Neural progenitor cell (in vitro differentiated cells): ENCODE measurements around the gene OFD1. TPM values are rescaled to one million over a fixed set of nuclear protein-coding genes. Genes with fewer than 3 reads are reported as not detected.

Experiments
- DNase-seq: peaks from one replicate; pipeline ENCODE4 v3.0.0-alpha.2; 2016; ENCODE audit warnings: low spot score
- H2AFZ ChIP-seq: fragments of 200-600 bp; sonication (generic); replicated peaks from 2 replicates; pipeline ENCODE4 v1.6.1; 2016; ENCODE audit warnings: antibody characterized with exemption
- H3F3A ChIP-seq: fragments of 200-600 bp; sonication (generic); 2 replicates; pipeline ENCODE4 v1.6.1; 2016; ENCODE audit warnings: antibody characterized with exemption, low read depth
- H3K27ac ChIP-seq: fragments of 200-600 bp; sonication (generic); 2 replicates; pipeline ENCODE4 v1.5.1; 2016; ENCODE audit warnings: mild to moderate bottlenecking
- H3K27me3 ChIP-seq: fragments of 200-600 bp; sonication (generic); 2 replicates; pipeline ENCODE4 v1.6.1; 2016; ENCODE audit warnings: mild to moderate bottlenecking, moderate library complexity
- H3K36me3 ChIP-seq: fragments of 200-600 bp; sonication (generic); 2 replicates; pipeline ENCODE4 v1.5.1; 2016
- H3K4me1 ChIP-seq: fragments of 200-600 bp; sonication (generic); 2 replicates; pipeline ENCODE4 v1.6.1; 2016; ENCODE audit warnings: mixed run types
- H3K4me2 ChIP-seq: fragments of 200-600 bp; sonication (generic); 2 replicates; pipeline ENCODE4 v1.6.1; 2016
- H3K4me3 ChIP-seq: fragments of 200-600 bp; sonication (generic); 2 replicates; pipeline ENCODE4 v1.5.1; 2016
- H3K79me2 ChIP-seq: fragments of 200-600 bp; sonication (generic); 2 replicates; pipeline ENCODE4 v1.6.1; 2016; ENCODE audit warnings: low read depth
- H3K9ac ChIP-seq: fragments of 200-600 bp; sonication (generic); 2 replicates; pipeline ENCODE4 v1.6.1; 2016
- H3K9me3 ChIP-seq: fragments of 200-600 bp; sonication (generic); 2 replicates; pipeline ENCODE4 v1.5.1; 2016; ENCODE audit warnings: low read depth
- H4K20me1 ChIP-seq: fragments of 200-600 bp; sonication (generic); 2 replicates; pipeline ENCODE4 v1.6.1; 2016; ENCODE audit warnings: low read depth
- H3K27ac Mint-ChIP-seq: 3 replicates; pipeline ENCODE4 v1.8.0; 2021; ENCODE audit warnings: mixed read lengths
- H3K27me3 Mint-ChIP-seq: 2 replicates; pipeline ENCODE4 v1.8.0; 2022; ENCODE audit warnings: low read depth, mild to moderate bottlenecking, inconsistent platforms, moderate library complexity, mixed read lengths; ENCODE audit not compliant: insufficient read depth
- H3K36me3 Mint-ChIP-seq: 3 replicates; pipeline ENCODE4 v1.8.0; 2021; ENCODE audit warnings: mixed read lengths
- H3K4me1 Mint-ChIP-seq: 3 replicates; pipeline ENCODE4 v1.8.0; 2021; ENCODE audit warnings: mixed read lengths
- H3K4me3 Mint-ChIP-seq: 3 replicates; pipeline ENCODE4 v1.8.0; 2021; ENCODE audit warnings: mild to moderate bottlenecking, moderate library complexity, mixed read lengths
- H3K9me3 Mint-ChIP-seq: 3 replicates; pipeline ENCODE4 v1.8.0; 2020; ENCODE audit warnings: mixed read lengths
- CTCF ChIP-seq: fragments of 200-600 bp; sonication (generic); IDR thresholded peaks from 2 replicates; pipeline ENCODE4 v1.5.1; 2017; ENCODE audit warnings: antibody characterized with exemption, mild to moderate bottlenecking
- EZH2 ChIP-seq: fragments of 200-600 bp; sonication (generic); IDR thresholded peaks from 2 replicates; pipeline ENCODE4 v1.6.1; 2017; ENCODE audit warnings: antibody characterized with exemption, mild to moderate bottlenecking, moderate library complexity
- EZH2phosphoT487 ChIP-seq: fragments of 200-600 bp; sonication (generic); IDR thresholded peaks from 2 replicates; pipeline ENCODE4 v1.6.1; 2017; ENCODE audit warnings: antibody characterized with exemption
- total RNA-seq: library from RNA; depleted of rRNA; stranded (reverse); fragments of >200 nt; gene quantifications from 2 replicates; pipeline ENCODE4 v1.2.3, GENCODE V29; 2015; ENCODE audit warnings: low replicate concordance

Gene OFD1
- total RNA-seq, 1 donor from 2014 or later: 36.0 TPM

GRCh38 chrX:13775837-13776236 is 41.3 kb downstream of the OFD1 start:
- H2AFZ ChIP-seq: no peak overlapping the region
- no peak overlapping the region for H3K4me3 ChIP-seq
- H3K36me3 ChIP-seq: no peaks in the 10 kb centered on the region
- no peak overlapping the region for H3K4me2 ChIP-seq
- no peaks in the 10 kb centered on the region for H3K4me1 ChIP-seq
- H3K9ac ChIP-seq: no peak overlapping the region
- Mint-ChIP-seq H3K36me3 (peaks cover 15% of the 10 kb centered on the region), H3K27ac (no peak overlapping the region), H3K4me1 (no peaks in the 10 kb centered on the region), H3K4me3 (no peak overlapping the region), H3K9me3 (no peaks in the 10 kb centered on the region), H3K27me3 (no peaks in the 10 kb centered on the region)
- TF ChIP-seq CTCF (no peak), EZH2phosphoT487 (no peak), EZH2 (no peak)
- H3K9me3 ChIP-seq: no peaks in the 10 kb centered on the region
- H3K27ac ChIP-seq: no peak overlapping the region
- H3K27me3 ChIP-seq: no peaks in the 10 kb centered on the region
- H3F3A ChIP-seq: no peaks in the 10 kb centered on the region
- no peaks in the 10 kb centered on the region for H4K20me1 ChIP-seq
- no peak for DNase-seq
- H3K79me2 ChIP-seq: no peaks in the 10 kb centered on the region

- Histone ChIP-seq H3K9ac (no peak overlapping the region), H3K4me3 (no peak overlapping the region), H3F3A (no peaks in the 10 kb centered on the region), H3K27me3 (no peaks in the 10 kb centered on the region), H3K9me3 (no peaks in the 10 kb centered on the region), H3K79me2 (no peaks in the 10 kb centered on the region), H4K20me1 (no peaks in the 10 kb centered on the region), H2AFZ (no peak overlapping the region), H3K27ac (no peak overlapping the region), H3K36me3 (no peaks in the 10 kb centered on the region), H3K4me2 (no peak overlapping the region), H3K4me1 (no peaks in the 10 kb centered on the region)
- DNase-seq: no peak
- Mint-ChIP-seq H3K36me3 (peaks cover 18% of the 10 kb centered on the region), H3K4me1 (peaks cover 3% of the 10 kb centered on the region), H3K27ac (no peak overlapping the region), H3K4me3 (no peak overlapping the region), H3K27me3 (no peaks in the 10 kb centered on the region), H3K9me3 (no peaks in the 10 kb centered on the region)
- TF ChIP-seq CTCF: no peak
- TF ChIP-seq EZH2: no peak
- no peak for TF ChIP-seq EZH2phosphoT487
Observed at GRCh38 chrX:13776387-13776786, 41.8 kb downstream of the OFD1 start.

GRCh38 chrX:13778916-13779315 is 44.4 kb downstream of the OFD1 start:
- Histone ChIP-seq H3K4me1 (no peaks in the 10 kb centered on the region), H3F3A (no peaks in the 10 kb centered on the region), H3K27ac (no peak overlapping the region), H3K79me2 (no peaks in the 10 kb centered on the region), H3K9ac (no peak overlapping the region), H3K4me2 (no peak overlapping the region), H4K20me1 (no peaks in the 10 kb centered on the region), H2AFZ (no peak overlapping the region), H3K27me3 (no peaks in the 10 kb centered on the region), H3K4me3 (no peak overlapping the region), H3K9me3 (no peaks in the 10 kb centered on the region), H3K36me3 (no peaks in the 10 kb centered on the region)
- Mint-ChIP-seq H3K27ac (no peak overlapping the region), H3K4me1 (peaks cover 6% of the 10 kb centered on the region), H3K4me3 (no peak overlapping the region), H3K36me3 (peaks cover 35% of the 10 kb centered on the region), H3K27me3 (peaks cover 5% of the 10 kb centered on the region), H3K9me3 (no peaks in the 10 kb centered on the region)
- DNase-seq: peak; percentile 24
- TF ChIP-seq CTCF (peak; percentile 23), EZH2phosphoT487 (no peak)
